Gastrocnemius medialis (tissue), 4 donors: ENCODE measurements around the gene FXN. TPM values are rescaled to one million over a fixed set of nuclear protein-coding genes. Genes with fewer than 3 reads are reported as not detected.

Source experiments
- ATAC-seq, 2 donors: fragments of 150-250 bp; one replicate each; pipeline ENCODE4 v1.9.1; 2016
- DNase-seq, 2 donors: peaks; one replicate each; pipeline ENCODE4 v3.0.0-alpha.2; 2019
- H3K27ac ChIP-seq, 4 donors: fragments of 200-600 bp; sonication (generic); 1 replicate in 1 of 4; 2 replicates in 3 of 4; pipeline ENCODE4 v1.5.1; 2016 to 2018; ENCODE audit warnings: mild to moderate bottlenecking in 2 of 4, moderate library complexity in 1 of 4
- H3K27me3 ChIP-seq, 3 donors: fragments of 200-600 bp; sonication (generic) in 2 of 3; 1 replicate in 1 of 3; 2 replicates in 2 of 3; pipeline versions ENCODE4 v1.5.1 to v1.6.0; 2016 to 2019; ENCODE audit warnings: mild to moderate bottlenecking in 1 of 3, moderate library complexity in 1 of 3
- H3K36me3 ChIP-seq, 2 donors: fragments of 200-600 bp; sonication (generic) in 1 of 2; one replicate each; pipeline ENCODE4 v1.5.1; 2017 to 2018
- H3K4me1 ChIP-seq, 2 donors: fragments of 200-600 bp; sonication (generic) in 1 of 2; one replicate each; pipeline ENCODE4 v1.5.1; 2016 to 2017; ENCODE audit warnings: mild to moderate bottlenecking in 2 of 2
- H3K4me3 ChIP-seq, 4 donors: fragments of 200-600 bp; sonication (generic) in 3 of 4; 1 replicate in 1 of 4; 2 replicates in 3 of 4; pipeline ENCODE4 v1.5.1; 2016 to 2019; ENCODE audit warnings: mild to moderate bottlenecking in 2 of 4
- H3K9me3 ChIP-seq, 3 donors: fragments of 200-600 bp; sonication (generic) in 2 of 3; 1 replicate in 1 of 3; 2 replicates in 2 of 3; pipeline ENCODE4 v1.5.1; 2016 to 2019
- POLR2A ChIP-seq, 2 donors: fragments of 450-650 bp; IDR thresholded peaks; one replicate each; pipeline ENCODE4 v1.6.1; 2017; ENCODE audit warnings: antibody characterized with exemption in 2 of 2, mild to moderate bottlenecking in 2 of 2, moderate library complexity in 2 of 2
- in situ Hi-C, 4 donors: fragments of 200-750 bp; cut with MboI; loops; one replicate each; pipeline versions ENCODE4 v1.15.0 to v1.8.0; 2017; ENCODE audit warnings: low sequenced_read_pairs in 4 of 4
- intact Hi-C: fragments of 100-400 bp; cut with DNase I; formaldehyde crosslinking; loops from one replicate; pipeline ENCODE4 v1.15.1; 2023; ENCODE audit warnings: low total_unique reads
- total RNA-seq, 4 donors: library from RNA; depleted of rRNA; stranded (reverse); fragments of >200 nt; gene quantifications; one replicate each; pipeline versions ENCODE4 v1.1.0 to v1.2.3, GENCODE V29; 2016
- TF ChIP-seq, protein P1 (sequence below), 5 experiments: fragments of 450-650 bp in 3 of 5; fragments of 200-600 bp in 2 of 5; sonication (generic) in 2 of 5; IDR thresholded peaks in 4 of 5; conservative IDR thresholded peaks in 1 of 5; 1 replicate in 4 of 5; 2 replicates in 1 of 5; pipeline ENCODE4 v1.5.1; 2016 to 2019; ENCODE audit warnings: antibody characterized with exemption in 5 of 5, mild to moderate bottlenecking in 3 of 5, moderate library complexity in 3 of 5

FXN gene
- total RNA-seq, 4 donors from 2014 or later: 5.5 to 23.4 (median 14.0) TPM

- no peak overlapping the region for H3K27ac ChIP-seq
- intact Hi-C loops (no loop called here), in situ Hi-C loops (no loop called here)
Measured at GRCh38 chr9:69027355-69028097, 8.0 kb upstream of the FXN start.

GRCh38 chr9:69028754-69029153 is 6.8 kb upstream of the FXN start:
- Histone ChIP-seq H3K4me1 (no peaks in the 10 kb centered on the region), H3K9me3 (no peaks in the 10 kb centered on the region), H3K4me3 (no peak overlapping the region), H3K36me3 (no peaks in the 10 kb centered on the region), H3K27ac (no peak overlapping the region), H3K27me3 (no peaks in the 10 kb centered on the region)
- intact Hi-C loops: no loop called here
- in situ Hi-C loops: no loop called here
- ATAC-seq (no peak), DNase-seq (no peak)
- TF ChIP-seq POLR2A (IDR thresholded peaks at IDR 0.05): no peak
- TF ChIP-seq, protein P1, sequence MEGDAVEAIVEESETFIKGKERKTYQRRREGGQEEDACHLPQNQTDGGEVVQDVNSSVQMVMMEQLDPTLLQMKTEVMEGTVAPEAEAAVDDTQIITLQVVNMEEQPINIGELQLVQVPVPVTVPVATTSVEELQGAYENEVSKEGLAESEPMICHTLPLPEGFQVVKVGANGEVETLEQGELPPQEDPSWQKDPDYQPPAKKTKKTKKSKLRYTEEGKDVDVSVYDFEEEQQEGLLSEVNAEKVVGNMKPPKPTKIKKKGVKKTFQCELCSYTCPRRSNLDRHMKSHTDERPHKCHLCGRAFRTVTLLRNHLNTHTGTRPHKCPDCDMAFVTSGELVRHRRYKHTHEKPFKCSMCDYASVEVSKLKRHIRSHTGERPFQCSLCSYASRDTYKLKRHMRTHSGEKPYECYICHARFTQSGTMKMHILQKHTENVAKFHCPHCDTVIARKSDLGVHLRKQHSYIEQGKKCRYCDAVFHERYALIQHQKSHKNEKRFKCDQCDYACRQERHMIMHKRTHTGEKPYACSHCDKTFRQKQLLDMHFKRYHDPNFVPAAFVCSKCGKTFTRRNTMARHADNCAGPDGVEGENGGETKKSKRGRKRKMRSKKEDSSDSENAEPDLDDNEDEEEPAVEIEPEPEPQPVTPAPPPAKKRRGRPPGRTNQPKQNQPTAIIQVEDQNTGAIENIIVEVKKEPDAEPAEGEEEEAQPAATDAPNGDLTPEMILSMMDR (IDR thresholded peaks at IDR 0.05 in 4 of 5, conservative IDR thresholded peaks at IDR 0.05 in 1 of 5): no peak

More at GRCh38 chr9:69027355-69028097, 8.0 kb upstream of the FXN start:
- H3K27me3 ChIP-seq: no peaks in the 10 kb centered on the region
- no peaks in the 10 kb centered on the region for H3K36me3 ChIP-seq
- H3K9me3 ChIP-seq: no peaks in the 10 kb centered on the region
- no peak for TF ChIP-seq POLR2A (IDR thresholded peaks at IDR 0.05)
- TF ChIP-seq, protein P1 (IDR thresholded peaks at IDR 0.05 in 4 of 5, conservative IDR thresholded peaks at IDR 0.05 in 1 of 5): peak in 4 of 5 experiments; percentile 28 to 71 (median 50)
- DNase-seq (no peak), ATAC-seq (peak; percentile 69 to 74)
- no peak overlapping the region for H3K4me3 ChIP-seq
- no peaks in the 10 kb centered on the region for H3K4me1 ChIP-seq

GRCh38 chr9:69029535-69029934 is 6.0 kb upstream of the FXN start:
- Histone ChIP-seq H3K27me3 (no peaks in the 10 kb centered on the region), H3K4me3 (no peak overlapping the region), H3K4me1 (no peaks in the 10 kb centered on the region), H3K36me3 (no peaks in the 10 kb centered on the region), H3K27ac (no peak overlapping the region), H3K9me3 (no peaks in the 10 kb centered on the region)
- in situ Hi-C loops (no loop called here), intact Hi-C loops (no loop called here)
- DNase-seq (no peak), ATAC-seq (no peak)
- no peak for TF ChIP-seq POLR2A (IDR thresholded peaks at IDR 0.05)
- TF ChIP-seq, protein P1 (IDR thresholded peaks at IDR 0.05 in 4 of 5, conservative IDR thresholded peaks at IDR 0.05 in 1 of 5): no peak

GRCh38 chr9:69030851-69031645 is 4.5 kb upstream of the FXN start:
- DNase-seq: no peak
- Histone ChIP-seq H3K9me3 (no peaks in the 10 kb centered on the region), H3K4me3 (no peak overlapping the region), H3K27ac (no peak overlapping the region), H3K27me3 (no peaks in the 10 kb centered on the region), H3K36me3 (no peaks in the 10 kb centered on the region), H3K4me1 (peaks cover 2 to 3% of the 10 kb centered on the region in 2 donors)
- intact Hi-C loops: loop anchor here (10.0 kb wide), 1 partner anchor 514 kb away; no protein-coding TSS in a partner anchor
- in situ Hi-C loops: no loop called here
- ATAC-seq: no peak
- TF ChIP-seq, protein P1 (IDR thresholded peaks at IDR 0.05 in 4 of 5, conservative IDR thresholded peaks at IDR 0.05 in 1 of 5): no peak
- TF ChIP-seq POLR2A (IDR thresholded peaks at IDR 0.05): no peak
